Stimulated activated CD8-positive, alpha-beta memory T cell treated with anti-CD3 and anti-CD28 coated beads, Interleukin-7, amount 100 ng/mL, for 1 hour (primary cell): ENCODE results near the gene LSM7.

ENCODE experiments used
- DNase-seq, 2 donors: peaks; one replicate each; pipeline ENCODE4 v3.0.0-alpha.2; 2020; ENCODE audit warnings: low read depth in 2 of 2

LSM7 gene

DNA sequence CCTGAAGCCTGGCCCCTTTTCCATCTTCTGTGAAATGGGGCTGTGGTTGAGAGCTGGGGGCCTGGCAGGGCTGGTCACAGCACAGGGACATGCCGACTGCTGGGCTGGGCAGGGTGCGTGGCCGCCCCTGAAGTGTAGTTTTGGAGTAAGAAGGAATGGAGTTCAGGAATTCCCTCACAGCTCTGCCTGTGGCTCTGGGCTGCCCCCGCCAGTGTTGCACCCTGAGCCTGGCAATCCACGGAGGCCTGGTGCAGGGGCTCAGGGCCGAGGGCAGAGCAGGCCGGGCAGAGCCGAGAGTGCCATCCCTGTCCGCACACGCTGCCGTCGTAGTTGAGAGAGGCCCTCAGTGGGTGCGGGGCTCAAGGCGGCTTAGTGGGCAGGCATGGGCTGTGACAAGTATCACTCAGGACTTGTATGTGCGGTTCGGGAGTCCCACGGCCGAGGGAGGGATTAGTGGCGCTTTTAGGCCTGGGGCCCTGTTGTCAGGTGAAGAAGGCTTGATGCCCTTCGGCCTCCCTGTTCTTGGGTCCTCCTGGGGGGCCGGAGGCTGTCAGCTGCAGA, 9.7 kb upstream of the LSM7 start:
- no peak for DNase-seq

DNA sequence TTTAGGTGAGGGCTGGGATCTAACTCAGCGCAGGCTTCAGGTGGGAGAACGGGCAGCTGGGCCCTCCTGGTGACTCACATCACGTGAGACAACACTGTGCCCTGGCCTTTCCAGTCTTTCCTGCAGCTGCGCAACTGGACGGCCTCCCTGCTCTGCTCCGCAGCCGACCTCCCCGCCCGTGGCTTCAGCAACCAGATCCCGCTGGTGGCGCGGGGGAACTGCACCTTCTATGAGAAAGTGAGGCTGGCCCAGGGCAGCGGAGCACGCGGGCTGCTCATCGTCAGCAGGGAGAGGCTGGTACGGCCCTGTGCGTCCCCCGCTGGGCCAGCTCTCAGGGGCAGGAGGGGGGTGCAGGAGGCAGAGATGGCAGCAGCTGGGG, 8.9 kb upstream of the LSM7 start:
- DNase-seq: no peak

- no peak for DNase-seq
Observed at GRCh38 chr19:2336528-2337328, 8.3 kb upstream of the LSM7 start.

DNA sequence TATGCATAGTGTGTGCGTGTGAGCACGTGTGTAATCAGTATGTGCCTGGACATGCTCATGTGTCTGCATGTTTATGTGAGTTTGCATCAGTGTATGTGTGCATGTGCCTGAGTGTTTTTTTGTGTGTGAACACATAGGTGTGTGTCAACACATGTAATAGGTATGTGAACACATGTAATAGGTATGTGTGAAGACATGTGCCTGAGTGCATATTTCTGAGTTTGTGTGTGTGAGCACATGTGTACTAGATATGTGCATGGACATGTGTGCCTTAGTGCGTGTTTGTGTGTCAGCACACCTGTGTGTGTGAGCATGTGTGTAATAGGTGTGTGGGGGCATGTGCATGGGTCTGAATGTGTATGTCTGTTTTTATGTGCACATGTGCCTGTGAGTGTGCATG, 7.5 kb upstream of the LSM7 start:
- DNase-seq: no peak

- no peak for DNase-seq
Observed at GRCh38 chr19:2334986-2335846, 6.8 kb upstream of the LSM7 start.

GRCh38 chr19:2334426-2334825, 6.0 kb upstream of the LSM7 start:
- no peak for DNase-seq

DNA sequence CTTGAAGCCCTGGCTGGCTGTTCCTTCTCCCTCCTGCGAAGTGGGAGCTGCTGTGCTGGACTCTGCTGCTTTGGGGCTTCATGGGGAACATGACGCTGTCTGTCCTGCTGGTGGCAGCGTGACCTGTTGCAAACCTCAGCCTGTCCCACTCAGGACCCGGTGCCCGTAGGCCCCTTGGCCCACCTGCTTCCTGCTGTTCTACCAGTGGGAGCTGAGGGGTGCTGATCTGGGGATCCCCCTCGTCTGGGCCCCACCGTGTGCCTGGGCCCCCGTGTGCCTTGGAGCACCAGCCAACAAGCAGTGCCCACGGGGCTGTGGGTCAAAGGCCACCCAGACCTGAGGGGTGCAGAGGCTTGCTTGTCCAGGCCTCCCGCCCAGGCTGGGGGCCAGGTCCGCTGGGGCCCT, 5.4 kb upstream of the LSM7 start:
- DNase-seq: no peak

DNA sequence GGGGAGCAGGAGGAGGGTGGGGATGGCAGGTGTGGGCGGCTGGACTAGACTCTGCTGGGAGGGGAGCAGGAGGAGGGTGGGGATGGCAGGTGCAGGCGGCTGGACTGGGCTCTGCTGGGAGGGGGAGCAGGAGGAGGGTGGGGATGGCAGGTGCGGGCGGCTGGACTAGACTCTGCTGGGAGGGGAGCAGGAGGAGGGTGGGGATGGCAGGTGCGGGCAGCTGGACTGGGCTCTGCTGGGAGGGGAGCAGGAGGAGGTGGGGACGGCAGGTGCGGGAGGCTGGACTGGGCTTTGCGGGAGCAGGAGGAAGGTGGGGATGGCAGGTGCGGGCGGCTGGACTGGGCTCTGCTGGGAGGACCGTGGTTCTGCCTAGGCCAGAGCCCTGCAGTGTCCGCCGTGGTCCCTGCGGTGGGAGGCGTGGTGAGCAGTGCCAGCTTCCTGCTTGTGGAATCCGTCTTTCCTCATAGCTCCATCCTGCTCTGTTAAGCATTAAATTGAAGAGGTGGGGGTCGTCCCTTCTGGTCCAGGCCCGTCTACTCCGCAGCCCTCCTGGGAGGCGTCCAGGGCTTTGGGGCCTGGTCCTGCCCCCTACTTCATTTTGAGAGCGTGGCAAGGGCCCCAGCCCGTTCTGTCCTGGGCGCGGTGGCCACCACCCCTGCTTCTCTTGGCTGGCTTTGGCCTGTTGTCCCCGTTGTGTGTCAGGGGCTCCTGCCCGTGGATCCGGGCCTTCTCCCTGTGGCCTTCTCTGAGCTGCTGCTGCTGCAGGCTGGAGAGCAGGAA, 4.8 kb upstream of the LSM7 start:
- DNase-seq: no peak

DNA sequence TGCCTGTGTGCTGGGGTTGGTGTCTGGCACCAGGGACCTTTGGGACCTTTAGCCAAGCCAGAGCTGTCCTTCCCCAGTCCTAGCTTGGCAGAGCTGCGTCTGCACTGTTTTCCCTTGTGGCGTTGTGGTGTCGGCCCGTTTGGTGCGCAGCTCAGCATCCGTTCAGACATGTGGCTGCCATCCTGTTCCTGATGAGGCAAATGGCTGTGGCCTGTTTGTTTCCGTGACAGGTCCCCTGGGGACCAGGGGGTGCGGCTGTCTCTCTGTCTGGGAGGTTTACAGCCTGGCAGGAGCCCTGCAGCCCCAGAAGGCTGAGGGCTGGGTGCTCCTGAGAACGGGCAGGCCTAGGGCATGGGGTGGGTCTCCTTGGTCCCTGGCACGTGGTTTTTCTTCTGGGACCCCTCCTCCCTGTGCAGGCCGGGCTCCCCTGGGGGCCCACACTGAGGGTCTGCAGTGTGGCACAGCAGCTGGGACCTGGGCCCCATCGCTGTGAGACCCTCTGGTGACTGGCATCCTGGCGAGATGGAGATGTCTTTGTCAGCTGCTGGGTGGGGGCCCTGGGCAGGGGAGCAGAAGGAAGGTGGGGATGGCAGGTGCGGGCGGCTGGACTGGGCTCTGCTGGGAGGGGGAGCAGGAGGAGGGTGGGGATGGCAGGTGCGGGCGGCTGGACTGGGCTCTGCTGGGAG, 4.1 kb upstream of the LSM7 start:
- DNase-seq: no peak

- DNase-seq: no peak
Observed at GRCh38 chr19:2331601-2332246, 3.3 kb upstream of the LSM7 start.

GRCh38 chr19:2330632-2331284, 2.4 kb upstream of the LSM7 start:
- no peak for DNase-seq

DNA sequence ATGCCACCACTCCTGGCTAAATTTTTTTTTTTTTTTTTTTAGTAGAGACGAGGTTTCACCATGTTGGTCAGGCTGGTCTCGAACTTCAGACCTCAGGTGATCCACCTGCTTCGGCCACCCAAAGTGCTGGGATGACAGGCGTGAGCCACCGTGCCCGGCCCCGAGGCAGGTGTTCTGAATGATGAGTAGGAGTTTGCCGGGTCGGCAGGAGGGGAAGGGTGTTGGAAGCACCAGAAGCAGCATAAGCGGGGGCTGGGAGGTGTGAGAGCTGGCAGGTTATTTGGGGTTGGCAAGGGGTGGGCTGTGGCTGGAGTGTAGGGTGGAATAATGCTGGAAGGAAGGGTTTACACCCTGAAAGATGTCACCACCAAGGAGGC, 1.9 kb upstream of the LSM7 start:
- DNase-seq: no peak

DNA sequence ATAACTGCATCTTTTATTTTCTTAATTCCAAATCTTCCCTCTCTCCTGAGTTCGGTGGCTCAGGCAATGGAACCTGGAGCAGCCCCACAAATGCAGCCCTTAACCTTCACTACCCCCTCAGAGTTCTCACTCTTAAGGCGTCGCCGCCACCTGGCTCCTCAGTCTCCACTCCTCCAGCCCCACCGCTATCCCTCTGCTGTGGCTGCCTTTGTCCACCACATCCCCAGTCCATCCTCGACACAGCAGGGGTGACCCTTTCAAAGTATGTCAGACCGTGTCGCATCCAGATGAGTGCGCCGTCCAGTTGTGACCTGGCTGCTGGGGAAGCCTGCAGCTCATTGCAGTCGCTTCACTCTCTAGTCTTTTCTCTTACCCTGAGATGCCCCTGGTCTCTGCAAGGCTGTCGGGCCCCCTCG, 1.1 kb upstream of the LSM7 start:
- no peak for DNase-seq

DNA sequence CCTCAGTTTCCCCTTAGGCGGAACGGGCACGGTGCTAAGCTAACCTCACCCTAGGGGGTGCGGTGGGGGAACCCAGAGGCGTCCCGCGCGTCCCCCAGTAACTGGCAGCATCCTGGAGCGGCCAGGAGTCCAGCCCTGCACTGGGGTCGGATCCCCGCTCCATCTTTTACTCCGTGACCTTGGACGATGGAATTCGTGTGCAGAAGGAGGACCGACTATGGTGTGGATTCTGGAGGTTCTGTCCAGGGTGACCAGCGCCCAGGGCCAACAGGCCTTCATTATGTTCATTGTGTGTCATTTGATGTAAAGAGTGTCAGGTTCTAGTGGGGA, 728 bp upstream of the LSM7 start:
- DNase-seq: no peak

DNA sequence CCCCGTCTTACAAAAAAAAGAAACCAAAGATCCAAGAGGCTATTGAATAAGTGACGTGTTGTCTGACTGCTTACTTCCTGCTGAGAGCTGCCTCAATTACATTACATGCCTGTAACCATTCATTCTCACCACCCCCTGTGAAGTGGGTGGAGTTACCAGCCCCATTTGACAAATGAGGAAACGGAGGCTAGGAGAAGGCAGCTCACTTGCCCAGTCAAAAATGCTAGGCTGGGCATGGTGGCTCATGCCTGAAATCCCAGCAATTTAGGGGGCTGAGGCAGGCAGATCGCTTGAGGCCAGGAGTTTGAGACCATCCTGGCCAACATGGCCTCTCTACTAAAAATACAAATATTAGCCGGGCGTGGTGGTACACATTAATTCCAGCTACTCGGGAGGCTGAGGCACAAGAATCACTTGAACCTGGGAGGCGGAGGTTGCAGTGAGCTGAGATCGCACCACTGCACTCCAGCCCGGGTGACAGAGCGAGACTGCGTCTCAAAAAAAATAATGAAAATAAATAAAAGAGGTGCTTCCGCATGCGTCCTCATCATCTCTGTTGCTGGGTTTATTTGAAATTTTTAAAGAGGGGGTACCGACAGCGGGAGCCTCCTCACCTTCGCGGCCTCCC, 499 bp downstream of the LSM7 start:
- no peak for DNase-seq

GRCh38 chr19:2326699-2327360, 1.6 kb downstream of the LSM7 start:
- no peak for DNase-seq

GRCh38 chr19:2325281-2326046, 2.9 kb downstream of the LSM7 start:
- no peak for DNase-seq

GRCh38 chr19:2324220-2324948, 4.0 kb downstream of the LSM7 start:
- DNase-seq: no peak
